ENCODE results near the gene LAG3. TPM values are rescaled to one million over a fixed set of nuclear protein-coding genes. Genes with fewer than 3 reads are reported as not detected.

LAG3 gene
- polyA plus RNA-seq, 1 of the 3 experiments (the other 2 are of a cell fraction) = 0.72 TPM

- TF ChIP-seq REST (IDR thresholded peaks at IDR 0.05; ENCODE audit: low read depth, low read length) (no peak), ELF1 (IDR thresholded peaks at IDR 0.05) (no peak), EP300 (IDR thresholded peaks at IDR 0.05; ENCODE audit: borderline replicate concordance in 1 of 2, low read depth in 1 of 2, low read length in 1 of 2) (no peak), JUND (IDR thresholded peaks at IDR 0.05) (no peak), MXI1 (IDR thresholded peaks at IDR 0.05; ENCODE audit: low read depth, low read length) (no peak)
Measured at GRCh38 chr12:6771091-6771495, 1.2 kb upstream of the LAG3 start (continued).

GRCh38 chr12:6771509-6772330, 600 bp upstream of the LAG3 start:
- DNase-seq = no peak
- H3K9ac ChIP-seq = no peak overlapping the region
- ChIA-PET CTCF (interaction anchor here (1.8 to 15.2 kb wide), 3 partner anchors 8 to 54 kb away, joined by 5 to 343 read pairs (median 10); partner anchors contain the start of gene MLF2), POLR2A (interaction anchor here (1.6 kb wide), 1 partner anchor 19 kb away, joined by 9 read pairs; the partner anchor contains the start of gene MLF2)
- peaks cover 40% of the 10 kb centered on the region for H4K20me1 ChIP-seq (ENCODE audit: insufficient read depth)
- H3K9me2 ChIP-seq = no peaks in the 10 kb centered on the region
- no peak overlapping the region for H3K4me3 ChIP-seq (ENCODE audit: low read depth in 2 of 2, low read length in 1 of 2)
- H2AFZ ChIP-seq (ENCODE audit: low read depth) = no peak overlapping the region
- H3K36me3 ChIP-seq (replicated peaks in 1 of 2; ENCODE audit: control insufficient read depth in 1 of 2, insufficient read depth in 2 of 2, low read length in 1 of 2) = peaks cover 23 to 24% of the 10 kb centered on the region in 2 experiments
- no peaks in the 10 kb centered on the region for H3K9me3 ChIP-seq
- peak; percentile 5; the same call in 1 of the 2 replicates for TF ChIP-seq PBX3 (IDR thresholded peaks at IDR 0.05)
- no peak for TF ChIP-seq SMC3 (IDR thresholded peaks at IDR 0.05; ENCODE audit: low read depth, low read length)
- 90% methylated on average over 12 of the region's 12 CpGs for WGBS (ENCODE audit: low lambda C conversion rate)
- H3K27ac ChIP-seq (ENCODE audit: low read depth in 2 of 2, low read length in 1 of 2) = peak overlapping the region in 1 of 2 experiments; percentile 56; a peak in 1 of 4 replicates
- peaks cover 9% of the 10 kb centered on the region for H3F3A ChIP-seq (replicated peaks; ENCODE audit: insufficient read depth)
- no peaks in the 10 kb centered on the region for H3K27me3 ChIP-seq (ENCODE audit: insufficient read depth)
- peaks cover 9 to 30% of the 10 kb centered on the region in 2 experiments; a peak in 2 of 4 replicates for H3K4me1 ChIP-seq (ENCODE audit: control insufficient read depth in 1 of 2, insufficient read depth in 2 of 2, low read depth in 1 of 2, low read length in 1 of 2)
- H3K4me2 ChIP-seq = no peak overlapping the region
- peaks cover 37% of the 10 kb centered on the region for H3K79me2 ChIP-seq (ENCODE audit: insufficient read depth)
